H1 (cell line): ENCODE data around the gene SLC38A5. TPM values are rescaled to one million over a fixed set of nuclear protein-coding genes. Genes with fewer than 3 reads are reported as not detected.

ENCODE experiments used
- MAX ChIP-seq: IDR thresholded peaks from 2 replicates; pipeline ENCODE4 v1.6.1; 2012; ENCODE audit warnings: inconsistent platforms
- POLR2A ChIP-seq, 2 experiments: IDR thresholded peaks; 1 replicate in 1 of 2; 2 replicates in 1 of 2; pipeline ENCODE4 v1.6.1; 2011; ENCODE audit warnings: low read depth in 2 of 2, low read length in 2 of 2, mild to moderate bottlenecking in 2 of 2; ENCODE audit errors: control extremely low read depth in 1 of 2
- polyA plus RNA-seq, 7 experiments: library from polyadenylated mRNA; depleted of rRNA in 3 of 7; stranded (reverse) in 5 of 7; unstranded in 2 of 7; fragments of >200 nt in 5 of 7; fragments of 200-250 nt in 2 of 7; gene quantifications; 1 replicate in 5 of 7; 2 replicates in 1 of 7; 4 replicates in 1 of 7; pipeline versions ENCODE4 v1.2.1 to v1.2.3, GENCODE V29; 2011 to 2013; ENCODE audit warnings: missing spikeins in 2 of 7, mixed read lengths in 2 of 7
- total RNA-seq: library from RNA; stranded (reverse); fragmentation: NEBNext Ultra II Directional; extraction: Animal tissue kit (Norgen Biotek cat#: 25700); gene quantifications from 2 replicates; pipeline ENCODE4 v1.2.1, GENCODE V29; 2021

Gene SLC38A5
- total and polyA plus RNA-seq, 2 of the 8 experiments (the other 6 are each of a cell fraction or from before 2014, with no cell fraction given), result 70.9 to 106 TPM

GRCh38 chrX:48508400-48509244 is 38.6 kb upstream of the SLC38A5 start, which contains the start of gene PORCN (continued):
- TF ChIP-seq MAX (0 out of 2 replicates have a peak, but pooled peaks have one; percentile 15), POLR2A (IDR thresholded peaks at IDR 0.05; ENCODE audit: control extremely low read depth in 1 of 2, low read depth in 2 of 2, low read length in 2 of 2) (peak in 1 of 2 experiments; percentile 56; a peak in 2 of 3 replicates)
- TF ChIP-seq, all 59 proteins: peak for 7
